Medulla oblongata (tissue), 1 donor: ENCODE data around the gene UBE3D.
"Not testable (repeated sequence)": the region's sequence is repeated elsewhere in the genome, so short reads cannot be mapped to it uniquely, and the experiment has no call there.

Experiments used
- DNase-seq: peaks from one replicate; pipeline ENCODE4 v3.0.0-alpha.2; 2015; ENCODE audit errors: extremely low spot score

The UBE3D gene

DNA sequence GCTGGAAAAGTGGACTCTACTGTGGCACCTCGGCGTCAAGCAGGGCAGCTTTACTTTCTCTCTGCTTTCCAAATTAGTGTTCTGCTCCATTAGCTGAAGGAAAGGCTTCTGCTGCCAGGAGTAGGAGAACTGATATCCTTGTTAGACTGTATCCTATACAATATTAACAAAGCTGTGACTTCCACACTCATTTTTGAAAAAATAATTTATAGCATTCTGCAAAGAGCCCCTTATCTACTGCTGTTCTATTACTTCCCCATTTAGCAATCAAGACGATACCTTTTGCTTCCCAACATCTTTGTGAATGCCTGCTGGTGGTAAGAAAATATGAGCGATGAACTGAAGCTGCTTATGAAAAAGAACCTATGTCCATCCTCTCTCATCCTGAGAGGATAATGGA lies 151.1 kb downstream of the UBE3D start:
- DNase-seq, result no peak

DNA sequence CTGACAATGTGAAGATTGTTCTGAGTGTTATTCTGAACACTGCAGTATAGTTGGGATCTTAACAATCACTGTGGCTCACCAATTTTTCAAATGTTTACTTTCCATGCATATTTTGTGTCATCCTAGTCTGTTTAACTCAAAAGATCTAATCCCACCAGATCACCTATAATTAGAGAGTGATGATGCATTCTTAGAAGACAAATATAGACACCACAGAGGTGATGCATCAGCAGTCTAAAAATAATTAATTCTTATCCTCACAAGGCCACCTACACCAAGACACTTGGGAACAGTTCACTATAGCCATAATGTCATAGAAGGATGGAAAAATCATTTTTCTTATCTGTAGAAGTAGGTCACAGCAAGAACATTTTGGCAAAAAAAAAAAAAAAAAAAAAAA lies 154.8 kb downstream of the UBE3D start:
- DNase-seq, result no peak

DNA sequence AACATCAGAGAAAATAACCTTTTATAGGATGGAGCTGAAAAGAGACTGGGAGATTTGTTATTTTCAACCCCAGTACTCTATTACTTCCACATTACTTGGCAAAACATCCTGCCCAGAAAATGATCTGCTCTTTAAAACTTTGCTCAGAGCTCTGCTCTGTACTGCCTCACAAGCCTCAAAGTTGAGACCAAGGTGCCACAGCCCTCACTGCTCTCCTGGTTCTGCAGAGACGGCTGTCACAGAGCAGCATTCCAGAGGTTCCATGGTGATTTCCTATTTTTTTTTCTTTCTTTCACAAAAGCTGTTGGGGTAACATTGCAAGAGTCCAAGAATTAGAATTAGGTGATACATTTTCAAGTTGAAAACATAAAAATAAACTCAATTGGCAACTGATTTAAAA lies 155.2 kb downstream of the UBE3D start:
- DNase-seq, result no peak

DNA sequence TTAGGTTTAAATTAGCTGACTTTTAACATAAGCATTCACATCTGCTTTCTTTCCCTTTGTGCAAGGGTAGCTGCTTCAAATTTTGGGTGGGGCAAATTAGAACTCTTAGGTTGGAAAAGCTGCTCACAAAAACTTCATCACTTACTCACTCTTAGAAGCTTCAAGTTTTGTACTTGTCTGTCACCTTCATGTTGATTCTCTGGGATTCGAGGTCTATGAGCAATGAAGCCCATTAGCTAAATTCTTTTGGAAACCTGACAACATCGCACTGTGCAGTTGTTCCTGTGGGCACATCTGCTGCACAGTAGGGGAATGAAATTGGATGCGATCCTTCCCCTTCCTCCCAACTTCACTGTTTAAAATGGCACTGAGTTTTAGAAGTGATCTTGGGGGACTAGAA lies 156.1 kb downstream of the UBE3D start:
- no peak for DNase-seq

DNA sequence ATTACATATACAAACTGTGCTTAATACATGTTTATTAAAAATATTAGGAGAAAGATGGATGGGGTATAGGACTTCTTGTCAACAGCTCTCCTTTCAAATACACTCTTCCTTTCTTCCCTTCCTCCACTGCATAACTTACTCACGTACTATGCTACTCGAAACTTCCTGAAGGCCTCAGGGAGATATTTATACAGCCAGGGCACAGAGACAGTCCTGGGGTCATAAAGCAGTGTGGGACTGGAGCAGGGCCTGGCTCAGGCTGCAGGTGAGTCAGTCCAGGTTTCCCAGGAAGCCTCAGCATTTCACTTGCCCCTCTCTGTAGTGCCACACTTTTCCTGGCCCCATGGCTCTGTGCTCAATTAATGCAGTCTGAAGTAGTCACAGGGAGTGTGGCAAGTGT lies 157.0 kb downstream of the UBE3D start:
- no peak for DNase-seq

DNA sequence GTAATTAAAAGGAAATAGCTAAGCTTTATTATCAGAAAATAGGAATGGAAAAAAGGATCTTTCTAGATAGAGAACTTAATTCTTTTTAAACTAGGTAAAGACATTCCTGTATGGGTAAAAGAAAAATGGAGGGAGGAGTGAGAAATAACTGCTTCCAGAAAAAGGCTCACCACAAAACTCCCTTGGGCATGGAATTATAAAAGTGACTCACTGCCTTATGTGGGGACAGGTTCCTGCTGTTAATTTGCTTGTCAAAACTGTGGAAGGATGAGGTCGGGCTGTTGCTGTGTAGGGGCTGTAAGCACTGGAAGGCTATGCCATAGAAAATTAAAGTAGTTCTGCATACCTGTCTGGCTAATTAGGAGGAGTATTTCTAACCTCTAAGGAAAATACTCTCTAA lies 158.7 kb downstream of the UBE3D start:
- DNase-seq, result no peak

DNA sequence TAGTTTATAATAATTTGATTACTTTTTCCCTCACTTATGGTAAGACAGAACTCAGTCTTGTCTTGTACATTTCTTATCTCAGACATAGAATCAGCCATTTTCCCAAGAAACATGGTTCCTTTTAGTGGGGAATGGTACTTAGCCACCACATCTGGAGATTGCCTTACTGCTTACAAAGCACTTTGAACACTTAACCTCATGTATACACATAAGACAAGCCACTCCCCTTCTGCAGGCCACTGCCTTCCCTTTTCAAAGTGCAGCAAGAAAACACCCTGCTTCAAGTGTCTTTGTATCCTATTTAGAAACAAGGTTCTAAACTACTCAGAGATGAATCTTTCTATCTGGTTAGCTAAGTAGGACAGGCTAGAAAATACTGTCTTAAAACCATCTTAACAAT lies 159.2 kb downstream of the UBE3D start:
- no peak for DNase-seq

DNA sequence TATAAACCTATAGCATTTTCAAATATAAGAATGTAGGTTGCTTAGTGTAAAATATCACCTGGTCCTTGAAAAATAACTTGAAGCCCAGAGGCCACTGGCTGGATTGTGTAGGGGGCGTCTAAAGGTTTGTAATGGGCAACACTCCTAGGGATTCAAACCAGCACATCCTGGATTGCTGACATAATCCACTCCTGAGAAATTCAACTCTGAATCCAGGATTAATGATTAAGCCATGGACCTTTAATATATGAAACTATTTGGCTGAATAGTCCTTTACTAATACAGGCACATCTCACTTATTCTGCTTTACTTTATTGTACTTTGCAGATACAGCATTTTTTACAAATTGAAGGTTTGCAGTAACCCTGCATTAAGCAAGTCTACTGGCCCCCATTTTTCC lies 160.8 kb downstream of the UBE3D start:
- DNase-seq, result no peak

DNA sequence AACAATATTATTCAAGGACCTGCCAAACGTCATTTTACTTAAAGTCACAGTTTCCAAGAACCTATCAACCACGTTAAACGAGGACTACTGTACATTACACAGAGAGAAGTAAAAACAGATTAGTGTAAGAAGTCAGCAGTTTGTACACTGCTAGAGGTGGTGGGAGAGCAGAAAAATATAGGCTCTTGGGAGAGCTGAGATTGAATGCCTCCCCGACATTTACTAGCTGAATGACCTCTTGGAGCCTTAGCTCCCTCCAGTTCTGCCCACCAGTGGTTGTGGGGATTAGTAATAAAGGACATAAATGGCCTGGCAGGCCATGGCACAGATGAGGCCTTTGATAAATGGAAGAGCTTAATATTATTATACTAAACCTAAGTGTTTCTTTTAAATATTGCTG lies 161.4 kb downstream of the UBE3D start:
- no peak for DNase-seq

DNA sequence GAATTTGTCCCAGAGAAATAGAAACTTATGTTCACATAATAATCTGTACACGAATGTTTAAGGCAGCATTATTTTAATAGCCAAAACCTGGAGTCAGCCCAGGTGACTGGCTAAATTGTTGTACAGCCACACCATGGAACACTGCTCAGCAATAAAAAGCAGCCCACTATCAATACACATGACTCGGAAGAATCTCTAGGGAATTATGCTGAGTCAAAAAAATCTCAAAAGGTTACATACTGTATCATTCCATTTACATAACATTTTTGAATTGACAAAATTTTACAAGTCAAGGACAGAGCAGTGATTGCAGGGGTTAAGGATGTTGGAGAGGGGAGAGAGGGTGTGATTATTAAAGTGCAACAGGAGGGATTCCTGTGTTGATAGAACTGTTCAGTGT lies 163.4 kb downstream of the UBE3D start:
- DNase-seq, result no peak

DNA sequence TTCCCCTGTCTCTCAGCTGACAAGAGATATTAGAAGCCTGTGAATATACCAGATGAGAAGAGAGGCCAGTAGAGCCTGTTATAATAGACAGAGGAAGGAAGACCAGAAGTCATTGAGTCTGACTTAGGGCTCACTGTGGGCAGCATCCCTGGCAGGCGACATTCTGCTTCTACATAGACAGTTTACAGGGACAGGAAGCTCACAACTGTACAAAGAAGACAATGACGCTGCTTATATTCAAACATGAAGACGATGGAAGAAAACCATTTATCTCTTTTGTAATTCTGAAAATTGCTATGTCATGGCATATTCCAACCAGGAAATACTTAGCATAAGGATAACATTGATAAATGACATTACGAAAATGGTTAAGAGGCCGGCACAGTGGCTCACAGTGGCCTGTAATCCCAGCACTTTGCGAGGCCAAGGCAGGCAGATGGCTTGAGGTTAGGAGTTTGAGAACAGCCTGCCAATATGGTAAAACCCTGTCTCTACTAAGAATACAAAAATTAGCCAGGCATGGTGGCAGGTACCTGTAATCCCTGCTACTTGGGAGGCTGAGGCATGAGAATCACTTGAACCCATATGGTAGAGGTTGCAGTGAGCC lies 170.9 kb downstream of the UBE3D start:
- DNase-seq, result no peak

DNA sequence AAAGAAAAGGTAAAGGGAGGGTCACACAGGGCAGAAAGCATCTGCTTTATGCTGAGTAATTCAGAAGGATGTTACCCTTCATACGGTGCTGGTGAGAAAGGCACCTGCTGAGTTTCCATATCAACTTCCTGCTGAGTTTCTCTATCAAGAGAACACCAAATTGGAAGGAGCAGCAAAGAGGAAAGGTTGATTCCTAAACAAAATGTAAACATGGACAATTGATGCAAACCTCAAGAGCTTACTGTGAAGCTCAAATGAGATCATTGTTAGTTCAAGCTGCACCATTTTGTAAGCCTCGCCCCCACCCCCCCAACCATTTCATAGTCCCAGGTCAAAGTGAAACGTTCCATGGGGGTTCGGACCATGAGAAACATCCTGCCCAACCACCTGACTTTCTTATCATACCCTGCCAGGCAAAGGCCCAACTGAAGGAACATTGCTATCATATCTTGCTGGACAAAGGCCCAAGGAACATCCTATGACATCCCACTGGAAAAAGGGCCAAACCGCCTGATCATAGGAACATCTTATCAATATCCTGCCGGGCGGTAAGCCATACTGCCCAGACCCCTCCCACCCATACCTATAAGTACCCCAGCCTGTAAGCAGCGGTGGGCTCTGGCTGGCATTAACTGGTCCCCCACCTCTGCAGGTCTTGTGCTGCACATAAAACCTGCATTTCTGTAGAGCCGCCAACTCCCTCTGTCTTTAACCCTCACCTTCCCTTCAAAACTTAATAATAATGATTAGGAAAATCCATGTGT lies 171.6 kb downstream of the UBE3D start:
- no peak for DNase-seq

DNA sequence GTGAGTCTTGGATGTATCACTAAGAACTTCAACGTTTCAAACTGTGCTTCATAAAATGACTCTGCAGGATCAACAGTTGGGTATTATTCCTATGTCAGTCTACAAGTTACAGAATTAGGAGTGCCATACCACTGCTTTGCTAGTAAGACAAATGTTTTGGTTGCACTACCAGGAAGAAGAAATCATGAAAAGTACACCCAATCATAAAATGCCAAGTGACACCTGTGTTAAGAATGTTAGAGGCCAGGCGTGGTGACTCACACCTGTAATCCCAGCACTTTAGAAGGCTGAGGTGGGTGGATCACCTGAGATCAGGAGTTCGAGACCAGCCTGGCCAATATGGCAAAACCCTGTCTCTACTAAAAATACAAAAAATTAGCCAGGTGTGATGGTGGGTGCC lies 174.1 kb downstream of the UBE3D start:
- DNase-seq, result not testable (repeated sequence)

DNA sequence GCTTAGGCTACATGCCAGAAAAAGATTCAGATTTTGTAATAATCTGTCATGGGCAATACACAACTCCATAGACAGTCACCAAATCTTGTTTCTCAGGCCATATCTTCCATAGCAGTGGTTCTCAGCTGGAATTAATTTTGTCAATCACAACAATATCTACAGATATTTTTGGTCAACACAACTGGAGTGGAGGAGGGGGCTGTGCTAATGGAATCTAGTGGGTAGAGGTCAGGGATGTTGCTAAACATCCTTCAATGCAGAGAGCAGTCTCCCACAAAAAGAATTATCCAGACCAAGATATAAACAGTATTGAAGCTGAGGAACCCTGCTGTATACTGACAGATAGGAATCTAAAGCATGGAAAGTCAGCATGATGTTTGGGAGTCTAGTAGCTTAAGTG lies 174.6 kb downstream of the UBE3D start:
- no peak for DNase-seq

DNA sequence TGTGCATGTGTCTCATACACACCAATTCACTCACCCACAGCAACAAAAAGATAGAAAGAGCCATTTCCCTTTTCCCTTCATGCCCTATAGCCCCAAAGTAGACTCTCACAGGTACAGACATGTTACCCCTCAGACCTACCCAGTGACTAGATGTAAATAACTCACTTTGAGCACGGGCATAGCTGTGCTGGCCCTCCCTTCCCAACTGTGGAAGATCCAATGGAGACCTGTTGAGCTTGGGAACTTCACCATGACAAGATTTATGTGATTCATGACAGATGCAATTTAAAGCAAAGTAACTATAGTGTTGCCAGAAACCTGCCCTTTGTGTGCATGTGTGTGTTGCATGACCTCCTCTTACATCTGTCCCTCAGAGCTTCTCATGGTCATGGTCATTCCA lies 175.4 kb downstream of the UBE3D start:
- no peak for DNase-seq

DNA sequence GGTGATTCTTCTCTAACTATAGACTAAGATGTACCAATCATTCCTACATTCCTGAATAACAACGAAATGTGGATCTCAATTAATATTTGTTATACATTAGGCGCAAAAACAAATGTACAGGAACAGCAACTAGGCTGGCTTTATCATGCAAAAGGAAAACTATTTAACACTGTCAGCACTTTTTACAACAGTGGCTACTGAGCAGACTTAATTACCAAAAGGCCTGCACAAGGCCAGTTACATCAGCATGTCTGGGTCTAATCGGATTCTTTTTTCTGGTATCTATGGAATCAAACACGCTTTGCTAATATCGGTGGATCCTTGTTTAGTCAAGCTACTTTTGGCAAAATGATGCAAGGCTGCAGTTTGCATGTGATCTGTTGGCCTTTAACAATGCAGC lies 176.5 kb downstream of the UBE3D start:
- DNase-seq, result no peak

DNA sequence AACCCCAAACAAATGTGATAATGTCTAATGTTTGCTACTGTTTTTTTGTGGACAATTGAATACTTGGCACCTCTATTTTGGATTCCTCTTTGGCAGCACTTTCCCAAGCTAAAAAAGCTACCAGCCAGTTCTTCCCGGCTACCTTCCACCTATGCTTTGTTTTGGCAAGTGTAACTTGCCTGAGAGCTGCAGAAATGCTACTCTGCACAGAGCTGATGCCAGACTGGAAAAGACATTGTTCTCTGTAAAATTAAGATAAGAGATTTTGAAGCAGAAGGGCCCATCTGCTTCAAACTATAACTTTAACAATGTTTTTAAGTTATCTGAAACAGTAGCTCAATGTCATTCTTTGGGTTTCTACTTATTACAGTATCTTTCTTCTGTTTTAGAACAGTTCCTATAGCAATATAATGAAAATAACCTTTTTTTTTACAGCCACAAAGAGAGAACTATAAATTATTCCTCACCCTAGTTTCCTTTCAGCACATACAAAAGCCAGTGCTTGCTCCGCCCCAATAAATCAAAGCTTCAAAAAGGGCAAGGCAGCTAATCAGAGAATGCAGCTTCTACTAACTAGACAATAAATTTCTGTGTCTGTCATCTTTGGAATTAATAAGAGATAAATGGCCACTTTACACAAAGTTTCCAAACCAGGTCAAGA lies 183.1 kb downstream of the UBE3D start:
- no peak for DNase-seq

DNA sequence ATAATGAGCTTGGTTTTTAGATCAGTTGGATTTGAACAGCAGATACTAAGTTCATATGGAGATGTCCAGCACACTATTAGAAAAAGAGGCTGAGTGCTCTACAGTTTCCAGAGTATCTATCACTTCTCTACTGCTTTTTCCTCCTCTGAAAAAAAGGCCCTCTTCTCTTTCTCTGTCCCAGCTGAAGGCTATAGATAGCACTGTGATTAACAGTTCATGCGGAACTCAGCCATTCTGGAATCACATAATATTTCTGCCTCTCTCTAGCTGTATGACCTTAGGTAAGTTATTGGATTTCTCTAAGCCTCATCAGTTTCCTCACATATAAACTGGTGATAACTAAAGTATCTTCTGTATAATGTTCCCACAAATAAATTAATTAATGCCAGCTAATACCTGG lies 184.1 kb downstream of the UBE3D start:
- no peak for DNase-seq

DNA sequence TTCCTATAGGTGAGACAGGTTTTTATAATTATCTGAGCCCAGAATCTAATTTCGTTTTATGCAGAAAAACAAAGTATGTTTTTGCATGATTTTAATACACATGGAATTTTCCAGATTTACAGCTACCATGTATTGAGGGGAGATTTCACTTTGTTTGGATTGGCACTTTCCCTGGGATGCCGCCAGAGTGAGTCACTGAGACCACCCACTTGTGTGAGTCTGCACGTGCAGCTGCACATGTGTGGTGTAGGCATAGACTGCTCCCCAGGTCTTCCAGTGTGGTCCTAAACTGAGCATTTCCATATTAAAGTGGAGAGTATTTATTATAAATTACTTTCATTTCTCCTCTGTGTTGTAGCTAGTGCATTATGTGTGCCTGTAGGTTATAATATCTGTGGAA lies 186.8 kb downstream of the UBE3D start:
- DNase-seq, result no peak

DNA sequence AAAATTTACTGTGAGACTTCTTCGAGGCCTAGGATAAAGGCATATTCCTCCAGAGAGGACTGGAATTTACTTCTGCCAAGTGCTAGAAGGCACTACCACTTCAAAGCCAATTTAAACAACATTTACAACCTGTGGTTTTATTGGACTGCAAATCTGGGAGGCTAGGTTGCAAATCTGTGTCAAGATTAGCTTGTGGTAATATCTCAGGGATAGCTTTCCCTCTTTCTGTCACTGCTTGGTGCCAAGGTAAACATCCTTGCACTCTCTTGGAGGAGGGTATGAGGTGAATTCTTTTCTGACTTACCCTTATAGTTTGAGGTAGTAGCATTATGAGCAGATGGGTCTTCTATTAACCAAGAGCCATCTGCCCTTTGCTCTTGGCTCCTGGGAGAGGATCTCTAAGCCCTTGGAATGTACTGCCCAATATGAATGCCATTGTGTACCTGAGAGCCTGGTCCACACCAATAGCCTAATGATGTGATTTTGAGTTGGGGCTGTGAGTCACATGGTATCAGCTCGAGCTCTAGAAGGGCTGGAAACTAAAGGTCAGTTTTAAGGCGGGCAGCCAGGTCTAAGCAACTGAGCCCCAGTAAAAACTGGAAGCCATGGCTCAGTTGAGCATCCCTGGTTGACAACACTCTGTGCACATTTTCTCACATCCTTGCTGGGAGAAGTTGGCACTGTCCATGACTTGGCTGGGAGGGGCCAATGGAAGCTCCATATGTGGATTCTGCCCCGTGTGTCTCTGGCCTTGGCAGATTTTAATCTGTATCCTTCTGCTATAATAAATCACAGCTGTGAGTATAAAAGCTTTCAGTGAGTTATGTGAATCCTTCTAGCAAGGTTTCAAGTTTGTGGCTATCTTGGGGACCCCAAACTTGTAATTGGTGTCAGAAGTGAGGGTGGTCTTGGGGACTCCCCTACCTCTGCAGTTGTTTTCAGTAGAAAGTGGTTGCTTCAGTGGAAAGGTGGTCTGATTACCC lies 188.1 kb downstream of the UBE3D start:
- DNase-seq, result no peak

DNA sequence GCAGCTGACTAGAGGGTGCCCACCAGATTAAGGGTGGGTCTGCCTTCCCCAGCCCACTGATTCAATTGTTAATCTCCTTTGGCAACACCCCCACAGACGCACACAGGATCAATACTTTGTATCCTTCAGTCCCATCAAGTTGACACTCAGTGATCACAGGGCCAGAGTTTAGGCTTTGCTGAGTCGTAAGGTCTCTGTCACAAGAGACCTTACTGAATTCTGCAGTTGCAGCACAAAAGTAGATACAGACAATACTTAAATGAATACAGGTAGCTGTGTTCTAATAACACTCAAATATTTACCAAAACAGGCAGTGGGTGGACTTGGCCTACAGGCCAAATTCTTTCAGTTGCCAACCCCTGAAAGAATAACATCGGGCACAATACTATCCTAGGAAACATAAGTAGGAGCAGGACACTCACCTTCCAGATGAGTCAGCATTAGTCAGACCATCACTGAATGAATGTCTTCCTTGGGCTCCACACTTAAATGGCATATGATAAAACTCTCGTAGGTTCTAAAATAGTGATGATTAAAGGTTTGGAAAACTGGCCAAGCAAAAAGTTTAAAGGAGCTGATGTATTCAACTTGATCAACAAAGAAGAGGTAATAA lies 190.0 kb downstream of the UBE3D start:
- no peak for DNase-seq

DNA sequence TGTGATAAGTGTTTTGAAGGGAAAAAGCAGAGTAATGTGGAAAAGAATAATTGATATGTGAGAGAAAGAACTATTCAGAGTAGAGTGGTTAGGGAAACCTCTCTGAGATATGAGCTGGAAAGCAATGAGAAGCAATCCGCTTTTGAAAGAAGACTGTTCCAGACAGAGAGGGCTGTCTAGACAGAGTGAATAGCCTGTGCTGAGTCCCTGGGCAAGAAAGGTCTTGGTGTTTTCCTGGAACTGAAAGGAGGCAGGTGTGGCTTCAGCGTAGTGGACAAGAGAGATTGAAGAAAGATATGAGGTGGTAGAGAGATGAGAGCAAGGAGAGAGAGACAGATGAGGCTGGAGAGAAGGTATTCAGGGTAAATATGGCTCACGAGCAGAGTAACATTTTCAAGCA lies 190.8 kb downstream of the UBE3D start:
- DNase-seq, result no peak
